ENCODE measurements around the gene GBE1. TPM values are rescaled to one million over a fixed set of nuclear protein-coding genes. Genes with fewer than 3 reads are reported as not detected.

The GBE1 gene
- total RNA-seq: 10 to 100 TPM; 15.0 to 26.7 TPM

DNA sequence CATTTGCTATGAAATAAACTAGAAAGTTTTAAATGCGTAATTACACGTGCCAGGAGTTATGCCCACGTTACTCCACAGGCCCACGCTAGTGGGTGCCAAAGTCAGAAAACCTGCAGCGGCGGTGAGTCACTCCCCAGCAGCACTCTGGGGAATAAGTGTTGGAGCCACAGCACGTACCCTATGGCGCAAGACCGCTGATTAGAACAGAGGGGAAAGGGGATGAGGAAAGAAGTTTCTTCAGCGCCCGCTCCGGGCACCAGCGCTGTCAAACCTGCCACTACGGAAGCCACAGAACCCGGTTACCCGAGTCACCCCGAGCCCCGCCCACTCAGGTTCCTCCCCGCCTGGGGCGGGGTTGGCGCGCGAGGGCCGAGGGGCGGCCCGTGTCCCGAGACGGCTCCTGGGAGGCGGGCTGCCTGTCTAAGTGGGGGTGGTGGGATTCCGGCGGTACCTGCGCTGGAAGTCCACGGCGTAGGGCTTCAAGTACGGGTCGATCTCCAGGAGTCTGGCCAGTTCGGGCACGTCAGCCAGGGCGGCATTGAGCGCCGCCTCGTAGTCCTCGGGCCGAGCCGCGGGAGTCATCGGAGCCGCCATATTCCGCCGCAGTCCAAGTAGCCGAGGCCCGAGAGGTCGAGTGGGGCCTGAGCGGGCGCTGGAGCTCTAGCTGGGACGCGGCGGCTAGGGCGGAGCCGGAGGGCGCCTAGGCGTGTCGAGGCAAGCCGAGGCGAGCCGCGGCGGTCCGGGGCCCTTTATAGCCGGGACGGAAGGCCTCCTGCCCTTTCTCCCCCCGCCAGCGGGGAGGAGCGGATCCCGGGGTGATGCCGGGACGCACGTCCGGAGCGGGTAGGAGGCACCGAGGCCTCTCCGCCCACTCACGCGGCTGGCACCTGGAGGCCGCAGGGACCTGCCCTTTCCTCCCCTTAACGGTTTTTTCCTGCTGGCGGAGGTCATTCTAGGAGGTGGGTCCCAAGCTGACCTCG is at the start of gene GBE1:
GBE1 (minus strand) TSS at position 722 of the 980 bp plus-strand sequence; CDS start at position 594, 128 bp downstream.
- Histone ChIP-seq H3K9ac (ENCODE audit: low read depth in 2 of 2, low read length in 2 of 2) (peak within 1 kb of the TSS; percentile 74 to 93), H3K27ac (peak within 1 kb of the TSS; percentile 94), H3K4me3 (peak within 1 kb of the TSS; percentile 53), H3K27me3 (no peaks in the 10 kb centered on the region), H3K36me3 (no peaks in the 10 kb centered on the region), H3K9me3 (no peaks in the 10 kb centered on the region), H3K4me1 (no peaks in the 10 kb centered on the region)
- intact Hi-C loops (cut with DNase I): no loop called here
- peak; percentile 94 for DNase-seq
- TF ChIP-seq, protein P1, sequence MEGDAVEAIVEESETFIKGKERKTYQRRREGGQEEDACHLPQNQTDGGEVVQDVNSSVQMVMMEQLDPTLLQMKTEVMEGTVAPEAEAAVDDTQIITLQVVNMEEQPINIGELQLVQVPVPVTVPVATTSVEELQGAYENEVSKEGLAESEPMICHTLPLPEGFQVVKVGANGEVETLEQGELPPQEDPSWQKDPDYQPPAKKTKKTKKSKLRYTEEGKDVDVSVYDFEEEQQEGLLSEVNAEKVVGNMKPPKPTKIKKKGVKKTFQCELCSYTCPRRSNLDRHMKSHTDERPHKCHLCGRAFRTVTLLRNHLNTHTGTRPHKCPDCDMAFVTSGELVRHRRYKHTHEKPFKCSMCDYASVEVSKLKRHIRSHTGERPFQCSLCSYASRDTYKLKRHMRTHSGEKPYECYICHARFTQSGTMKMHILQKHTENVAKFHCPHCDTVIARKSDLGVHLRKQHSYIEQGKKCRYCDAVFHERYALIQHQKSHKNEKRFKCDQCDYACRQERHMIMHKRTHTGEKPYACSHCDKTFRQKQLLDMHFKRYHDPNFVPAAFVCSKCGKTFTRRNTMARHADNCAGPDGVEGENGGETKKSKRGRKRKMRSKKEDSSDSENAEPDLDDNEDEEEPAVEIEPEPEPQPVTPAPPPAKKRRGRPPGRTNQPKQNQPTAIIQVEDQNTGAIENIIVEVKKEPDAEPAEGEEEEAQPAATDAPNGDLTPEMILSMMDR (IDR thresholded peaks at IDR 0.05): no peak

DNA sequence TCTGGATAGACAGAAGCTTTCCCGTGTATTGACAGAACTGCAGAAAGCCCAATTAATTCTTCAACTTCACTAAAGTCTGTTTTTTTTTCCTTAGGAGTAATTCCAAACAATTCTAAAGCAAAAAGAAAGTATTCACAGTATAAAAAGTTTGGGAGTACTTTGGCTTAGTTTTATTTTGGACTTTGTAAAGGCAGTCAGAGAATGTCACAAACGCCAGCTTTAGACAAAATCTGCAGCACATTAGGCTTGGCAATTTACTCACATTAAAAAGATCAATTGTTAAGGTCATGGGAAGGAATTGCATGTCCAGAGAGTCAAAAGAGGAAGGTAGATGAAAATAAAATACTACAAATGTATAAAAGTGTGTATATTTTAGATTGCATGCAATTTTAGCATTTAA is 47.5 kb upstream of the GBE1 start:
- intact Hi-C loops (cut with DNase I): no loop called here
- Histone ChIP-seq H3K27me3 (no peaks in the 10 kb centered on the region), H3K4me1 (no peaks in the 10 kb centered on the region), H3K4me3 (no peak overlapping the region), H3K27ac (no peak overlapping the region), H3K9me3 (no peaks in the 10 kb centered on the region), H3K9ac (ENCODE audit: low read depth in 2 of 2, low read length in 2 of 2) (no peak overlapping the region), H3K36me3 (no peaks in the 10 kb centered on the region)
- DNase-seq: no peak
- TF ChIP-seq, protein P1 (IDR thresholded peaks at IDR 0.05): no peak

DNA sequence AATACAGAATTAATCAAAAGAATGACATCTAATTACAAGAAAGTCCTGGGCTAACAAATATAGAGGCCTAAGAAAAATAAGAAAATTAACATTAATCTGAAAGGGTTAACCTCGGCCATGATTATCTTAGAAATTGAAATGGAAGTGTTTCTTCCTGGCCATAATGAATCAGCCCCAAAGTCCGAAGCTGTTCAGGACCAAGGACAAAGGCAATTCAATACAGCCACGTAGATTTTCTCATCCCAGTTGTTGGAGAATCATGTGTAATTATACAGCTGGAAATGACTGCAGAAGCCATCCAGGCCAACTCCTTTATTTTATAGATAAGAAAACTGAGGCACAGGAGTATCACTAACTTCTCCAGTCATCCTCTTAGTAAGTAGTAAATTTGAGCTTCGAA is 38.0 kb upstream of the GBE1 start:
- no peak for DNase-seq

DNA sequence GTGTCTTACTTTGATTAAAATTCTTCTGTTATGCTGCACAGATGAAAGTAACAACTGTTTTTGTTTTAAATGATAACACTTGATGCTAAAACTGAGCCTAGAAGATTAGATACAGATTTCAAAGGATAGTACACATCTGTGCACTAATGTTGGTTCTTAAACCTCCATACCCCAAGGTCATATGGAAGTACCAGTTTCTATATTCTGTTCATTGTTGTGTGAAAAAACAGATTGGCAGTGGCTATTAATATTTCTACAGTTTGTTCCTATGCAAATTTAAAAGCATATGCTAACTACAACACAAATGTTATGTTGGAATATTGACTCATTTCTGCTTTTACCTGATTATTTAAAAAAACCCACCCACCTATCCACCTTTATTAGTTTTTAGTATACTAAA is 32.0 kb upstream of the GBE1 start:
- H3K27me3 ChIP-seq: no peaks in the 10 kb centered on the region
- TF ChIP-seq, protein P1 (IDR thresholded peaks at IDR 0.05): no peak
- no peaks in the 10 kb centered on the region for H3K36me3 ChIP-seq
- H3K27ac ChIP-seq: no peak overlapping the region
- H3K4me3 ChIP-seq: no peak overlapping the region
- H3K9me3 ChIP-seq: no peaks in the 10 kb centered on the region
- H3K4me1 ChIP-seq: no peaks in the 10 kb centered on the region
- intact Hi-C loops (cut with DNase I): no loop called here
- DNase-seq: no peak
- H3K9ac ChIP-seq (ENCODE audit: low read depth in 2 of 2, low read length in 2 of 2): no peak overlapping the region

More for the DNA sequence above, 38.0 kb upstream of the GBE1 start:
- Histone ChIP-seq H3K4me3 (no peak overlapping the region), H3K4me1 (no peaks in the 10 kb centered on the region), H3K9me3 (no peaks in the 10 kb centered on the region), H3K27me3 (no peaks in the 10 kb centered on the region), H3K27ac (no peak overlapping the region), H3K36me3 (no peaks in the 10 kb centered on the region), H3K9ac (ENCODE audit: low read depth in 2 of 2, low read length in 2 of 2) (no peak overlapping the region)
- intact Hi-C loops (cut with DNase I): no loop called here
- TF ChIP-seq, protein P1 (IDR thresholded peaks at IDR 0.05): no peak

DNA sequence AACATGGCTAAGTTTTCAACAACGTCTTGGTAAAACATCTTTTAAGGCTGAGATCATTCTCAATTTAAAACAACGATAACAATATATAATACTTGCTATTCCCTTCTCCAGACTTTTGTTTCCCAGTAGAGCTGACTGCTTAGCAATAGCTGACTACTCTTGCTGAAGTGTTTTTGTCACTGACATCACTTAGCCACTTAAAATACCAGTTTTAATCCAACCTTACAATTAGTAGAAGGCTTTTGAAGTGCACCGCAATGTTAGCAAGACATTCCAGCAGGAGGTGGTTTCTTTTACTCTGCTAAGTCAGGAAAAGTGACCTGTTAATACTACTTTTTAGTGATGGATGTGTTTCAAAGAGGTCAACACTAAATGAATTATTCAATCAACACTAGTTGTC is 28.7 kb upstream of the GBE1 start:
- Histone ChIP-seq H3K9ac (ENCODE audit: low read depth in 2 of 2, low read length in 2 of 2) (no peak overlapping the region), H3K27ac (no peak overlapping the region), H3K27me3 (no peaks in the 10 kb centered on the region), H3K36me3 (no peaks in the 10 kb centered on the region), H3K9me3 (no peaks in the 10 kb centered on the region), H3K4me1 (no peaks in the 10 kb centered on the region), H3K4me3 (no peak overlapping the region)
- DNase-seq: no peak
- intact Hi-C loops (cut with DNase I): no loop called here
- TF ChIP-seq, protein P1 (IDR thresholded peaks at IDR 0.05): no peak
